ENCODE results near the gene CEACAM18.
"Not testable (repeated sequence)": the region's sequence is repeated elsewhere in the genome, so short reads cannot be mapped to it uniquely, and the experiment has no call there.

Gene CEACAM18

GRCh38 chr19:51478381-51479234 is at the start of gene CEACAM18:
Gene CEACAM18 (plus strand): TSS chr19:51478539.
- no peak for DNase-seq (ENCODE audit: low read depth)

GRCh38 chr19:51430221-51430620 is 48.1 kb upstream of the CEACAM18 start:
- no peak for DNase-seq (ENCODE audit: low read depth)

GRCh38 chr19:51431124-51431523 is 47.2 kb upstream of the CEACAM18 start:
- DNase-seq (ENCODE audit: low read depth): no peak

- DNase-seq (ENCODE audit: low read depth): no peak
These were observed 45.3 kb upstream of the CEACAM18 start for GRCh38 chr19:51433043-51433442.

- DNase-seq (ENCODE audit: low read depth): no peak
These were observed 43.9 kb upstream of the CEACAM18 start for GRCh38 chr19:51434456-51434855.

GRCh38 chr19:51439021-51439465 is 39.3 kb upstream of the CEACAM18 start:
- DNase-seq (ENCODE audit: low read depth): no peak

- no peak for DNase-seq (ENCODE audit: low read depth)
These were observed 38.3 kb upstream of the CEACAM18 start for GRCh38 chr19:51440052-51440451.

GRCh38 chr19:51440846-51441409 is 37.4 kb upstream of the CEACAM18 start:
- no peak for DNase-seq (ENCODE audit: low read depth)

- no peak for DNase-seq (ENCODE audit: low read depth)
These were observed 36.6 kb upstream of the CEACAM18 start for GRCh38 chr19:51441410-51442390.

GRCh38 chr19:51447510-51447909 is 30.8 kb upstream of the CEACAM18 start:
- DNase-seq (ENCODE audit: low read depth): not testable (repeated sequence)

- DNase-seq (ENCODE audit: low read depth): no peak
These were observed 30.3 kb upstream of the CEACAM18 start for GRCh38 chr19:51448011-51448410.

GRCh38 chr19:51448411-51449016 is 29.8 kb upstream of the CEACAM18 start:
- no peak for DNase-seq (ENCODE audit: low read depth)

GRCh38 chr19:51450730-51451307 is 27.5 kb upstream of the CEACAM18 start:
- DNase-seq (ENCODE audit: low read depth): no peak

- no peak for DNase-seq (ENCODE audit: low read depth)
These were observed 21.6 kb upstream of the CEACAM18 start for GRCh38 chr19:51456541-51457290.

GRCh38 chr19:51457351-51458013 is 20.9 kb upstream of the CEACAM18 start:
- DNase-seq (ENCODE audit: low read depth): no peak

- no peak for DNase-seq (ENCODE audit: low read depth)
These were observed 20.2 kb upstream of the CEACAM18 start, which contains the start of gene SIGLEC8 for GRCh38 chr19:51458051-51458645. Gene SIGLEC8 (minus strand): TSS chr19:51458454. CDS start chr19:51458387, 67 bp downstream.

- no peak for DNase-seq (ENCODE audit: low read depth)
These were observed 19.3 kb upstream of the CEACAM18 start for GRCh38 chr19:51458899-51459505.

- DNase-seq (ENCODE audit: low read depth): no peak
These were observed 18.0 kb upstream of the CEACAM18 start for GRCh38 chr19:51460164-51460992.
